Ascending aorta (tissue), 2 donors: Measurements from ENCODE around the gene C11orf54. TPM values are rescaled to one million over a fixed set of nuclear protein-coding genes. Genes with fewer than 3 reads are reported as not detected.

ENCODE experiments used
- DNase-seq, 2 donors: peaks; one replicate each; pipeline ENCODE4 v3.0.0-alpha.2; 2019; ENCODE audit warnings: low spot score in 2 of 2
- H3K27ac ChIP-seq, 2 donors: fragments of 200-600 bp; sonication (generic); one replicate each; pipeline ENCODE4 v1.5.1; 2016 to 2017; ENCODE audit warnings: mild to moderate bottlenecking in 1 of 2
- H3K27me3 ChIP-seq: fragments of 200-600 bp; sonication (generic); one replicate; pipeline ENCODE4 v1.5.1; 2017
- H3K36me3 ChIP-seq, 2 donors: fragments of 200-600 bp; sonication (generic); one replicate each; pipeline ENCODE4 v1.5.1; 2016
- H3K4me1 ChIP-seq, 2 donors: fragments of 200-600 bp; sonication (generic); one replicate each; pipeline ENCODE4 v1.5.1; 2016 to 2017; ENCODE audit warnings: mild to moderate bottlenecking in 1 of 2
- H3K4me3 ChIP-seq, 2 donors: fragments of 200-600 bp; sonication (generic); one replicate each; pipeline ENCODE4 v1.5.1; 2016 to 2017; ENCODE audit warnings: mild to moderate bottlenecking in 1 of 2
- H3K9me3 ChIP-seq, 2 donors: fragments of 200-600 bp; sonication (generic); one replicate each; pipeline ENCODE4 v1.5.1; 2016
- CTCF ChIP-seq, 3 experiments: fragments of 200-600 bp in 2 of 3; fragments of 450-650 bp in 1 of 3; sonication (generic) in 2 of 3; IDR thresholded peaks; one replicate each; pipeline ENCODE4 v1.5.1; 2016 to 2019; ENCODE audit warnings: antibody characterized with exemption in 3 of 3, mild to moderate bottlenecking in 1 of 3, moderate library complexity in 1 of 3
- intact Hi-C: fragments of 100-400 bp; cut with DNase I; formaldehyde crosslinking; loops from one replicate; pipeline ENCODE4 v1.15.1; 2023
- total RNA-seq: library from RNA; depleted of rRNA; stranded (reverse); fragments of >200 nt; gene quantifications from one replicate; pipeline ENCODE4 v1.1.0, GENCODE V29; 2016

C11orf54 gene
- total RNA-seq, 1 donor from 2014 or later: 3.9 TPM

- intact Hi-C loops: no loop called here
- no peak overlapping the region for H3K27ac ChIP-seq
- H3K9me3 ChIP-seq: peaks cover 3 to 5% of the 10 kb centered on the region in 2 donors
- H3K27me3 ChIP-seq: no peaks in the 10 kb centered on the region
- no peaks in the 10 kb centered on the region for H3K4me1 ChIP-seq
- peaks cover 32 to 69% of the 10 kb centered on the region in 2 donors for H3K36me3 ChIP-seq
- H3K4me3 ChIP-seq: no peak overlapping the region
- DNase-seq: no peak
- TF ChIP-seq CTCF (IDR thresholded peaks at IDR 0.05): no peak
These were observed 37.2 kb upstream of the C11orf54 start for GRCh38 chr11:93704237-93704636.

- no peak for DNase-seq
- no peak for TF ChIP-seq CTCF (IDR thresholded peaks at IDR 0.05)
- no peak overlapping the region for H3K27ac ChIP-seq
- no peak overlapping the region for H3K4me3 ChIP-seq
- H3K36me3 ChIP-seq: peaks cover 34 to 72% of the 10 kb centered on the region in 2 donors
- no peaks in the 10 kb centered on the region for H3K27me3 ChIP-seq
- no peaks in the 10 kb centered on the region for H3K4me1 ChIP-seq
- intact Hi-C loops: no loop called here
- peaks cover 12 to 18% of the 10 kb centered on the region in 2 donors for H3K9me3 ChIP-seq
These were observed 31.2 kb upstream of the C11orf54 start for GRCh38 chr11:93710239-93710638.

- Histone ChIP-seq H3K9me3 (peaks cover 12 to 18% of the 10 kb centered on the region in 2 donors), H3K4me1 (no peaks in the 10 kb centered on the region), H3K4me3 (no peak overlapping the region), H3K36me3 (peaks cover 33 to 69% of the 10 kb centered on the region in 2 donors), H3K27ac (no peak overlapping the region), H3K27me3 (no peaks in the 10 kb centered on the region)
- no peak for TF ChIP-seq CTCF (IDR thresholded peaks at IDR 0.05)
- intact Hi-C loops: no loop called here
- no peak for DNase-seq
These were observed 28.8 kb upstream of the C11orf54 start for GRCh38 chr11:93712678-93713077.

GRCh38 chr11:93715797-93716396, 25.6 kb upstream of the C11orf54 start:
- H3K27me3 ChIP-seq: no peaks in the 10 kb centered on the region
- H3K27ac ChIP-seq: no peak overlapping the region
- intact Hi-C loops: no loop called here
- DNase-seq: no peak
- peaks cover 15 to 43% of the 10 kb centered on the region in 2 donors for H3K36me3 ChIP-seq
- no peaks in the 10 kb centered on the region for H3K9me3 ChIP-seq
- H3K4me1 ChIP-seq: no peaks in the 10 kb centered on the region
- no peak for TF ChIP-seq CTCF (IDR thresholded peaks at IDR 0.05)
- no peak overlapping the region for H3K4me3 ChIP-seq

GRCh38 chr11:93717501-93717900, 24.0 kb upstream of the C11orf54 start:
- intact Hi-C loops: no loop called here
- no peak for DNase-seq
- Histone ChIP-seq H3K36me3 (peaks cover 12 to 38% of the 10 kb centered on the region in 2 donors), H3K9me3 (no peaks in the 10 kb centered on the region), H3K27ac (no peak overlapping the region), H3K4me3 (no peak overlapping the region), H3K4me1 (no peaks in the 10 kb centered on the region), H3K27me3 (no peaks in the 10 kb centered on the region)
- no peak for TF ChIP-seq CTCF (IDR thresholded peaks at IDR 0.05)
